Spinal cord (tissue), 10 donors: Measurements from ENCODE around the gene UBLCP1. TPM values are rescaled to one million over a fixed set of nuclear protein-coding genes. Genes with fewer than 3 reads are reported as not detected.
"Not testable (repeated sequence)": the region's sequence is repeated elsewhere in the genome, so short reads cannot be mapped to it uniquely, and the experiment has no call there.

Experiments
- DNase-seq, 6 donors: peaks; one replicate each; pipeline versions ENCODE4 v3.0.0 to v3.0.0-alpha.2; 2013 to 2015; ENCODE audit warnings: low spot score in 6 of 6, low read depth in 4 of 6
- H3K27ac ChIP-seq: one replicate; pipeline ENCODE4 v1.5.1; 2013; ENCODE audit warnings: low read depth, low read length, control low read depth
- H3K27me3 ChIP-seq: one replicate; pipeline ENCODE4 v1.6.1; 2013; ENCODE audit warnings: low read length; ENCODE audit not compliant: control insufficient read depth, insufficient read depth
- H3K36me3 ChIP-seq: one replicate; pipeline ENCODE4 v1.6.1; 2013; ENCODE audit warnings: low read length; ENCODE audit not compliant: control insufficient read depth, insufficient read depth
- H3K4me1 ChIP-seq: one replicate; pipeline ENCODE4 v1.6.1; 2013; ENCODE audit warnings: low read length; ENCODE audit not compliant: control insufficient read depth, insufficient read depth
- H3K4me3 ChIP-seq: one replicate; pipeline ENCODE4 v1.5.1; 2013; ENCODE audit warnings: low read depth, low read length, control low read depth
- H3K9me3 ChIP-seq: one replicate; pipeline ENCODE4 v1.6.1; 2013; ENCODE audit warnings: low read length; ENCODE audit not compliant: control insufficient read depth, insufficient read depth
- WGBS: methylation state at CpG from one replicate; pipeline ENCODE4 v1.1.5; 2013; ENCODE audit warnings: missing lambda C conversion rate; ENCODE audit not compliant: insufficient coverage; 5-methylcytosine and 5-hydroxymethylcytosine counted together
- polyA plus RNA-seq, 2 donors: library from polyadenylated mRNA; unstranded; fragments of 120-200 nt; gene quantifications; one replicate each; pipeline ENCODE4 v1.2.1, GENCODE V29; 2013; ENCODE audit not compliant: insufficient read length in 2 of 2
- total RNA-seq, 2 donors: library from RNA; depleted of rRNA in 1 of 2; stranded (reverse); fragments of 120-200 nt in 1 of 2; fragments of >200 nt in 1 of 2; gene quantifications; one replicate each; pipeline versions ENCODE4 v1.2.3 to v1.2.4, GENCODE V29; 2013 to 2014
- donor health status: healthy.

Gene UBLCP1
- total and polyA plus RNA-seq, 4 donors = 31.2 to 67.0 (median 40.9) TPM

GRCh38 chr5:159226451-159226850 is 36.6 kb upstream of the UBLCP1 start:
- no peak for DNase-seq
- Histone ChIP-seq H3K27ac (no peak overlapping the region), H3K4me1 (no peaks in the 10 kb centered on the region), H3K27me3 (no peaks in the 10 kb centered on the region), H3K4me3 (no peak overlapping the region), H3K9me3 (no peaks in the 10 kb centered on the region), H3K36me3 (no peaks in the 10 kb centered on the region)

- no peak overlapping the region for H3K27ac ChIP-seq
- H3K4me1 ChIP-seq = no peaks in the 10 kb centered on the region
- no peaks in the 10 kb centered on the region for H3K36me3 ChIP-seq
- no CpG with 5 or more reads among the region's 3 CpGs for WGBS
- no peak overlapping the region for H3K4me3 ChIP-seq
- no peaks in the 10 kb centered on the region for H3K27me3 ChIP-seq
- no peak for DNase-seq
- H3K9me3 ChIP-seq = no peaks in the 10 kb centered on the region
Measured at GRCh38 chr5:159227452-159227851, 35.6 kb upstream of the UBLCP1 start.

- H3K4me3 ChIP-seq, H3K4me1 ChIP-seq, H3K9me3 ChIP-seq, H3K27ac ChIP-seq, H3K36me3 ChIP-seq, H3K27me3 ChIP-seq, DNase-seq: not testable (repeated sequence)
- WGBS = 100% methylated on average over 1 of the region's 5 CpGs
Measured at GRCh38 chr5:159228097-159228496, 35.0 kb upstream of the UBLCP1 start.

GRCh38 chr5:159230657-159231056 is 32.4 kb upstream of the UBLCP1 start:
- Histone ChIP-seq H3K27me3 (no peaks in the 10 kb centered on the region), H3K9me3 (no peaks in the 10 kb centered on the region), H3K4me1 (no peaks in the 10 kb centered on the region), H3K27ac (no peak overlapping the region), H3K36me3 (no peaks in the 10 kb centered on the region), H3K4me3 (no peak overlapping the region)
- DNase-seq = no peak
- WGBS = 100% methylated on average over 1 of the region's 3 CpGs

GRCh38 chr5:159231167-159231566 is 31.9 kb upstream of the UBLCP1 start:
- no peak for DNase-seq
- Histone ChIP-seq H3K27me3 (no peaks in the 10 kb centered on the region), H3K9me3 (no peaks in the 10 kb centered on the region), H3K4me1 (no peaks in the 10 kb centered on the region), H3K36me3 (no peaks in the 10 kb centered on the region), H3K4me3 (no peak overlapping the region), H3K27ac (no peak overlapping the region)
- no CpG with 5 or more reads among the region's 2 CpGs for WGBS

GRCh38 chr5:159235871-159236520 is 27.1 kb upstream of the UBLCP1 start:
- not testable (repeated sequence) for H3K36me3 ChIP-seq, H3K9me3 ChIP-seq, DNase-seq, H3K4me3 ChIP-seq, H3K27me3 ChIP-seq, H3K4me1 ChIP-seq, H3K27ac ChIP-seq
- no CpG with 5 or more reads among the region's 2 CpGs for WGBS

- Histone ChIP-seq H3K9me3 (no peaks in the 10 kb centered on the region), H3K36me3 (no peaks in the 10 kb centered on the region), H3K4me3 (no peak overlapping the region), H3K27me3 (no peaks in the 10 kb centered on the region), H3K27ac (no peak overlapping the region), H3K4me1 (no peaks in the 10 kb centered on the region)
- 90% methylated on average over 2 of the region's 4 CpGs for WGBS
- DNase-seq = no peak
Measured at GRCh38 chr5:159240301-159240870, 22.7 kb upstream of the UBLCP1 start.

- H3K4me3 ChIP-seq = no peak overlapping the region
- no peaks in the 10 kb centered on the region for H3K36me3 ChIP-seq
- H3K27me3 ChIP-seq = peaks cover 5% of the 10 kb centered on the region
- no CpG with 5 or more reads among the region's 2 CpGs for WGBS
- DNase-seq = no peak
- H3K27ac ChIP-seq = no peak overlapping the region
- no peaks in the 10 kb centered on the region for H3K4me1 ChIP-seq
- no peaks in the 10 kb centered on the region for H3K9me3 ChIP-seq
Measured at GRCh38 chr5:159241946-159242552, 21.0 kb upstream of the UBLCP1 start.

GRCh38 chr5:159242656-159243055 is 20.4 kb upstream of the UBLCP1 start:
- Histone ChIP-seq H3K36me3 (no peaks in the 10 kb centered on the region), H3K27ac (no peak overlapping the region), H3K4me3 (no peak overlapping the region), H3K4me1 (no peaks in the 10 kb centered on the region), H3K9me3 (no peaks in the 10 kb centered on the region), H3K27me3 (peaks cover 5% of the 10 kb centered on the region)
- DNase-seq = no peak
- WGBS = 42% methylated on average over 2 of the region's 4 CpGs

GRCh38 chr5:159243385-159243784 is 19.7 kb upstream of the UBLCP1 start:
- Histone ChIP-seq H3K4me3 (no peak overlapping the region), H3K9me3 (no peaks in the 10 kb centered on the region), H3K27ac (no peak overlapping the region), H3K36me3 (no peaks in the 10 kb centered on the region), H3K27me3 (peaks cover 5% of the 10 kb centered on the region), H3K4me1 (no peaks in the 10 kb centered on the region)
- DNase-seq = no peak
